ENCODE data around the gene KCNN3.

Gene KCNN3

DNA sequence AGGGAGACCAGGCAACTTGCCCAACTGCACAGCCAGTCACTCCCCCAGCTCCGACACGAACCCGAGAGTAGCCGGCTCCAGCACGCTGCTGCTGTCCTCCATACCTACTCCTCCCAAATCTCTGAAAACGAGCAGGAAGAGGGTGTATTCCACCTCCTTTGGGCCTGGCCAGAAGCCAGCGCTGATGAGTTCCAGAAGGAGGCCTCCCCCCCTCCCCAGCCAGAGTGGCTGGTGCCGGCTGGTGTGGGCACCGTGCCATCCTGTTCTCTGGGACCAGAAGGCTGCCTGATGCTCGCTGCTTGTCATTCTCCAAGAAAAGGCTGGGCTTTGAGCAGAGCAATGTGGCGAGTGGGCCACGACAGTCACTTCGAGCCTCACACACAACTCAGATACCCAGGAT lies 22.2 kb downstream of the KCNN3 start:
- no peak for FAIRE-seq
- TF ChIP-seq POLR2A (IDR thresholded peaks at IDR 0.05; ENCODE audit: low read depth, low read length), result no peak
- no peak for TF ChIP-seq PAX5 (IDR thresholded peaks at IDR 0.05; ENCODE audit: insufficient read depth, low read length, severe bottlenecking)
- TF ChIP-seq TAF1 (IDR thresholded peaks at IDR 0.05; ENCODE audit: low read depth, low read length), result no peak
- TF ChIP-seq SPI1 (IDR thresholded peaks at IDR 0.05; ENCODE audit: low read depth, low read length), result no peak
- TF ChIP-seq POU2F2 (IDR thresholded peaks at IDR 0.05; ENCODE audit: low read depth, low read length), result no peak
- DNase-seq (ENCODE audit: insufficient read length, low spot score), result no peak

GRCh38 chr1:154846565-154847442 lies 23.3 kb downstream of the KCNN3 start:
- no peak for FAIRE-seq
- no peak for DNase-seq (ENCODE audit: insufficient read length, low spot score)

DNA sequence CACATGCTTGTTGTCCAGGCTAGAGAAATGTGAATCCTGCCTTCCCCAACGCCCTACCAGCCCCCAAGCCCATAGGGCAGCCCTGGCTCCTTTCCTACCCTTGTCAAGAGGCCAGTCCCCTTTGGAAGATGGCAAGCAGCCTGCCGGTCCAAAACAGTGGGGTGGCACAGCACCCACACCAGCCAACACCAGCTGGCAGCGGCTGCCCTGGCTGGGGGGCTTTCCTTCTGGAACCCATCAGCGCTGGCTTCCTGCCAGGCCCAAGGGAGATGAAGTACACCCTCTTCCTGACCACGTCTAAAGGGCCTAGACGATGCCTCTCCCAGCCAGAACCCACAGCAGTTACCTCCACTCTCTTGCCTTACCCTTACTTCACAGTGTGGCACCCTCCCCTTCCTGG lies 24.2 kb downstream of the KCNN3 start:
- no peak for TF ChIP-seq POU2F2 (IDR thresholded peaks at IDR 0.05; ENCODE audit: low read depth, low read length)
- TF ChIP-seq POLR2A (IDR thresholded peaks at IDR 0.05; ENCODE audit: low read depth, low read length), result no peak
- TF ChIP-seq POLR2AphosphoS5 (IDR thresholded peaks at IDR 0.05; ENCODE audit: low read depth, low read length), result no peak
- no peak for TF ChIP-seq TAF1 (IDR thresholded peaks at IDR 0.05; ENCODE audit: low read depth, low read length)
- no peak for TF ChIP-seq SPI1 (IDR thresholded peaks at IDR 0.05; ENCODE audit: low read depth, low read length)
- no peak for TF ChIP-seq PAX5 (IDR thresholded peaks at IDR 0.05; ENCODE audit: insufficient read depth, low read length, severe bottlenecking)
- FAIRE-seq (no peak), DNase-seq (ENCODE audit: insufficient read length, low spot score) (no peak)

More at GRCh38 chr1:154846565-154847442, 23.3 kb downstream of the KCNN3 start:
- TF ChIP-seq POLR2AphosphoS5 (IDR thresholded peaks at IDR 0.05; ENCODE audit: low read depth, low read length), result no peak
- no peak for TF ChIP-seq TAF1 (IDR thresholded peaks at IDR 0.05; ENCODE audit: low read depth, low read length)
- no peak for TF ChIP-seq POU2F2 (IDR thresholded peaks at IDR 0.05; ENCODE audit: low read depth, low read length)
- TF ChIP-seq POLR2A (IDR thresholded peaks at IDR 0.05; ENCODE audit: low read depth, low read length), result no peak
- TF ChIP-seq PAX5 (IDR thresholded peaks at IDR 0.05; ENCODE audit: insufficient read depth, low read length, severe bottlenecking), result no peak
- no peak for TF ChIP-seq SPI1 (IDR thresholded peaks at IDR 0.05; ENCODE audit: low read depth, low read length)

DNA sequence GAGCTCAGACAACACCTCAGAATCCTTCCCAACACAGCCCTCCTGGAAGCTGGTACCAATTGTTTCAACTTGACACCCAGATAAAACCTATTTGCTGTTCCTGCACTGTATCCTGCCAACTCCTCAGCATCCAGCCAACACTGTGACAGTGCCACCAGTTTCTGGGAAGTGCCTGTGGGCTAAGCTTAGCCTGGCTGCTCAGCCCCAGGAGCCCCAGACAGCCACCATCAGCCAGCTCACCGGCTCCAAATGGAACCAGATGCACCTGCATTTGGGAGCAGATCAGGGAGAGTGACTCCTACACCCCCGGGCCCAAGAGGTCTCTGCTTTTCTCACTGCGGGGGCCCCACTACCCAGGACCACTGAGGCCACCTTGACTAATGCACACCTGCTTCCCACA lies 24.9 kb downstream of the KCNN3 start:
- DNase-seq (ENCODE audit: insufficient read length, low spot score) (no peak), FAIRE-seq (no peak)
- TF ChIP-seq TAF1 (IDR thresholded peaks at IDR 0.05; ENCODE audit: low read depth, low read length), result no peak
- no peak for TF ChIP-seq POLR2A (IDR thresholded peaks at IDR 0.05; ENCODE audit: low read depth, low read length)
- no peak for TF ChIP-seq PAX5 (IDR thresholded peaks at IDR 0.05; ENCODE audit: insufficient read depth, low read length, severe bottlenecking)
- no peak for TF ChIP-seq POLR2AphosphoS5 (IDR thresholded peaks at IDR 0.05; ENCODE audit: low read depth, low read length)
- TF ChIP-seq SPI1 (IDR thresholded peaks at IDR 0.05; ENCODE audit: low read depth, low read length), result no peak
- no peak for TF ChIP-seq POU2F2 (IDR thresholded peaks at IDR 0.05; ENCODE audit: low read depth, low read length)

- DNase-seq (ENCODE audit: insufficient read length, low spot score) (no peak), FAIRE-seq (no peak)
- no peak for TF ChIP-seq POLR2AphosphoS5 (IDR thresholded peaks at IDR 0.05; ENCODE audit: low read depth, low read length)
- TF ChIP-seq POU2F2 (IDR thresholded peaks at IDR 0.05; ENCODE audit: low read depth, low read length), result no peak
- TF ChIP-seq TAF1 (IDR thresholded peaks at IDR 0.05; ENCODE audit: low read depth, low read length), result no peak
- TF ChIP-seq POLR2A (IDR thresholded peaks at IDR 0.05; ENCODE audit: low read depth, low read length), result no peak
- TF ChIP-seq SPI1 (IDR thresholded peaks at IDR 0.05; ENCODE audit: low read depth, low read length), result no peak
- no peak for TF ChIP-seq PAX5 (IDR thresholded peaks at IDR 0.05; ENCODE audit: insufficient read depth, low read length, severe bottlenecking)
Observed at GRCh38 chr1:154844297-154844681, 25.8 kb downstream of the KCNN3 start.

DNA sequence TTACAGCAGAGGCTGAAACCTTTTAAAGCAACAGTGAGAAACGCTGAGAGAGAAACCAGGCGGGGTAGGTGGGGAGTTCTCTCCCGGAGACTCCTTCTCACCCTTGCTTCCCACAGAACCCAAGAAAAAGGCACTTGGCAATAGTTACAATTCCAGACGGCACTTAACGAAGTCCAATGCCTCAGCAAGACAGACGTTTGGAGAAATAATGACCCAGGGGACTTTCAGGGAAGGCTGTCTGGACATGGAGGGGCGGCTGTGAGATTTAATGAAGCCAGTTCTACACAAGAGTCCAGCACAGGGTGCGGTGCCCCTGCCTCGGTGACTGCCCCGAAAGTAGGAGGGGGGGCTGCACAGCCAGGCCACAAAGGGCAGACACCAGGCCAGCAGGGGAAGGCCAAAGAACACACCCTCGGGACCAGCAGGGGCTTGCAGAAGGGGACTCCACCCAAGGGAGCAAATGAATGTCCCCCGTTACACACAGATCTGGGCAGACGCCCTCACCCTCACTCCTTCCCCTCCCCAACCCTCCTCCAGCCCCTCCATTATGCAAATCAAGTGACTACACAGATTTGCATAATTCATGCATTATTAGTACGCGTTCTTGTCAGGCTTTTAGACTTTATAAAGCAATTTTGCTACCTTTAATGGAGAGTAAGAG lies 26.3 kb downstream of the KCNN3 start:
- FAIRE-seq, result peak; percentile 66
- peak; percentile 42 for DNase-seq (ENCODE audit: insufficient read length, low spot score)
- TF ChIP-seq TAF1 (IDR thresholded peaks at IDR 0.05; ENCODE audit: low read depth, low read length) (no peak), POU2F2 (IDR thresholded peaks at IDR 0.05; ENCODE audit: low read depth, low read length) (peak; percentile 97)

- peak; percentile 81 for FAIRE-seq
- TF ChIP-seq PAX5 (IDR thresholded peaks at IDR 0.05; ENCODE audit: insufficient read depth, low read length, severe bottlenecking), result no peak
- no peak for DNase-seq (ENCODE audit: insufficient read length, low spot score)
Observed at GRCh38 chr1:154842635-154843034, 27.4 kb downstream of the KCNN3 start.

- FAIRE-seq (no peak), DNase-seq (ENCODE audit: insufficient read length, low spot score) (no peak)
- TF ChIP-seq TAF1 (IDR thresholded peaks at IDR 0.05; ENCODE audit: low read depth, low read length), result no peak
- TF ChIP-seq POLR2A (IDR thresholded peaks at IDR 0.05; ENCODE audit: low read depth, low read length), result no peak
- no peak for TF ChIP-seq POLR2AphosphoS5 (IDR thresholded peaks at IDR 0.05; ENCODE audit: low read depth, low read length)
- no peak for TF ChIP-seq SPI1 (IDR thresholded peaks at IDR 0.05; ENCODE audit: low read depth, low read length)
- no peak for TF ChIP-seq POU2F2 (IDR thresholded peaks at IDR 0.05; ENCODE audit: low read depth, low read length)
- TF ChIP-seq PAX5 (IDR thresholded peaks at IDR 0.05; ENCODE audit: insufficient read depth, low read length, severe bottlenecking), result no peak
Observed at GRCh38 chr1:154841384-154841783, 28.7 kb downstream of the KCNN3 start.

DNA sequence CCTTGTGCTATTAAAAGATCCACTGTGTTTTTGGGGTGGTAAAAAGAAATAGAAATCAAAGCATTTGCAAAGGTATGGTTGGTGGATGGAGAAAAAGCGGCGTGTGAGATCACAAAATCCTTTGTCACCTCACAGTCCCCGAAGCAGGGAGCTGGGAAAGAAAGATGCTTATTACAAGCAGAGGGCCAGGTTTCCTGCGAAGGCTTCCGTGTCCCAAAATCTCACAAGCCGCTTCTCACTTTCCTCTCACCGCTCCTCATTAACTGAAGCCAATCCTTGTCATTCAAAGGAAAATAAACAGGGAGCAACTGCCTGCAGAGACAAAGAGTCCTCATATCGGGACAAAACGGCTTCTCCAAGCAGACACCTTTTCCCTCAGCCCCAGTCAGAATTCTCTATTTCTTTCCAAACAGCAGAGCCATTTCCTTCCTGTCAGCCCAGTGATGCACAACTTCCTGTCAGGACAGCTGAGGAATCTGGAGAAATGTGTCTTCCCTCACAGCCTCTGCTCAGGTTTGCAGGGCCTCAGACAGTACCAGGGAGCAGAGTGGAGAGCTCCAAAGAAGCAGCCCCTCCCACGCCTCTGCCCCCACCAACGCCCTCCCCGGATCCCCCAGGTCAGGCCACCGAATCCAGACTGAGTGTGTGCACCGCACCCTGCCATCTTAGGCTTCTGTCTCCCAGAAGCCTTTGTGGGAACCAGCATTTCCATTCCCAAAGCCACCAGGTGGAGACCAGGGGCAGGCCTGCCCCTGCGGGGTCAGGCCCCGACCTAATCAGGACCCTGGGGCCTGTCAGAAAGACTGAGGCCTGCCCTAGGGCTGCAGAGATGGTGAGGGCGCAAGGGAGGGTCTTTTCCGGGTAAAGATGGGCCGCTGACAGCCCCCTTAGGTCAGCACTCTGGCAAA lies 29.6 kb downstream of the KCNN3 start:
- no peak for DNase-seq (ENCODE audit: insufficient read length, low spot score)
- FAIRE-seq, result peak; percentile 9
- TF ChIP-seq TAF1 (IDR thresholded peaks at IDR 0.05; ENCODE audit: low read depth, low read length) (no peak), POLR2AphosphoS5 (IDR thresholded peaks at IDR 0.05; ENCODE audit: low read depth, low read length) (no peak), POU2F2 (IDR thresholded peaks at IDR 0.05; ENCODE audit: low read depth, low read length) (no peak), SPI1 (IDR thresholded peaks at IDR 0.05; ENCODE audit: low read depth, low read length) (no peak), POLR2A (IDR thresholded peaks at IDR 0.05; ENCODE audit: low read depth, low read length) (no peak), PAX5 (IDR thresholded peaks at IDR 0.05; ENCODE audit: insufficient read depth, low read length, severe bottlenecking) (no peak)

Data from GM12891 (cell line).